ENCODE data around the gene GABRR1. TPM values are rescaled to one million over a fixed set of nuclear protein-coding genes. Genes with fewer than 3 reads are reported as not detected.

GABRR1 gene
- total RNA-seq, 1 donor from 2014 or later = not detected

- peaks cover 4% of the 10 kb centered on the region for H3K4me1 Mint-ChIP-seq (ENCODE audit: low read depth, unreplicated experiment)
- DNase-seq (ENCODE audit: low read depth) (no peak), FAIRE-seq (no peak)
- no peaks in the 10 kb centered on the region for H3K9me3 ChIP-seq (ENCODE audit: insufficient read depth, low read depth, low read length)
- TF ChIP-seq EZH2 (IDR thresholded peaks at IDR 0.05; ENCODE audit: insufficient read depth, low read length) (no peak), CTCF (IDR thresholded peaks at IDR 0.05; ENCODE audit: insufficient read depth, low read depth, low read length) (no peak)
- H4K20me1 ChIP-seq (ENCODE audit: insufficient read depth, low read length) = no peaks in the 10 kb centered on the region
- no peaks in the 10 kb centered on the region for H3K4me1 ChIP-seq (ENCODE audit: insufficient read depth, low read length)
- no peaks in the 10 kb centered on the region for H3K36me3 ChIP-seq (ENCODE audit: insufficient read depth, low read length)
- H3K4me3 ChIP-seq (ENCODE audit: insufficient read depth, low read depth, low read length) = no peak overlapping the region
- peaks cover 3% of the 10 kb centered on the region for H3K36me3 Mint-ChIP-seq (ENCODE audit: low read depth, unreplicated experiment)
- H3K9ac ChIP-seq (ENCODE audit: low read length) = no peak overlapping the region
- H3K79me2 ChIP-seq (ENCODE audit: insufficient read depth, low read length) = no peaks in the 10 kb centered on the region
- H3K27me3 ChIP-seq (ENCODE audit: insufficient read depth, low read length) = no peaks in the 10 kb centered on the region
- H3K4me3 Mint-ChIP-seq (ENCODE audit: unreplicated experiment) = no peak overlapping the region
- H3K9me3 Mint-ChIP-seq (ENCODE audit: unreplicated experiment) = peaks cover 4% of the 10 kb centered on the region
- peaks cover 19% of the 10 kb centered on the region for H3K27me3 Mint-ChIP-seq (ENCODE audit: low read depth, unreplicated experiment)
- no peak overlapping the region for H3K27ac ChIP-seq (ENCODE audit: low read depth, low read length)
- no peak overlapping the region for H2AFZ ChIP-seq (ENCODE audit: low read depth, low read length)
- H3K4me2 ChIP-seq (ENCODE audit: low read length) = no peak overlapping the region
- no peak overlapping the region for H3K27ac Mint-ChIP-seq (ENCODE audit: unreplicated experiment)
Measured at GRCh38 chr6:89205819-89206218, 11.3 kb downstream of the GABRR1 start.

GRCh38 chr6:89204096-89204495, 13.1 kb downstream of the GABRR1 start:
- TF ChIP-seq CTCF (IDR thresholded peaks at IDR 0.05; ENCODE audit: insufficient read depth, low read depth, low read length) = no peak
- no peak for TF ChIP-seq EZH2 (IDR thresholded peaks at IDR 0.05; ENCODE audit: insufficient read depth, low read length)
- Mint-ChIP-seq H3K27ac (ENCODE audit: unreplicated experiment) (no peak overlapping the region), H3K36me3 (ENCODE audit: low read depth, unreplicated experiment) (peaks cover 3% of the 10 kb centered on the region), H3K4me3 (ENCODE audit: unreplicated experiment) (no peak overlapping the region), H3K4me1 (ENCODE audit: low read depth, unreplicated experiment) (peaks cover 4% of the 10 kb centered on the region), H3K9me3 (ENCODE audit: unreplicated experiment) (no peaks in the 10 kb centered on the region), H3K27me3 (ENCODE audit: low read depth, unreplicated experiment) (peaks cover 20% of the 10 kb centered on the region)
- no peaks in the 10 kb centered on the region for H4K20me1 ChIP-seq (ENCODE audit: insufficient read depth, low read length)
- no peaks in the 10 kb centered on the region for H3K79me2 ChIP-seq (ENCODE audit: insufficient read depth, low read length)
- no peaks in the 10 kb centered on the region for H3K9me3 ChIP-seq (ENCODE audit: insufficient read depth, low read depth, low read length)
- H3K4me3 ChIP-seq (ENCODE audit: insufficient read depth, low read depth, low read length) = no peak overlapping the region
- FAIRE-seq (no peak), DNase-seq (ENCODE audit: low read depth) (no peak)
- no peaks in the 10 kb centered on the region for H3K27me3 ChIP-seq (ENCODE audit: insufficient read depth, low read length)
- H3K36me3 ChIP-seq (ENCODE audit: insufficient read depth, low read length) = no peaks in the 10 kb centered on the region
- H3K4me2 ChIP-seq (ENCODE audit: low read length) = no peak overlapping the region
- no peak overlapping the region for H3K27ac ChIP-seq (ENCODE audit: low read depth, low read length)
- no peak overlapping the region for H2AFZ ChIP-seq (ENCODE audit: low read depth, low read length)
- H3K4me1 ChIP-seq (ENCODE audit: insufficient read depth, low read length) = no peaks in the 10 kb centered on the region
- no peak overlapping the region for H3K9ac ChIP-seq (ENCODE audit: low read length)

- H3K27ac ChIP-seq (ENCODE audit: low read depth, low read length) = no peak overlapping the region
- FAIRE-seq = no peak
- H3K36me3 Mint-ChIP-seq (ENCODE audit: low read depth, unreplicated experiment) = peaks cover 3% of the 10 kb centered on the region
Measured at GRCh38 chr6:89200706-89201215, 16.4 kb downstream of the GABRR1 start.

More at GRCh38 chr6:89200706-89201215, 16.4 kb downstream of the GABRR1 start:
- Histone ChIP-seq H3K36me3 (ENCODE audit: insufficient read depth, low read length) (no peaks in the 10 kb centered on the region), H3K9me3 (ENCODE audit: insufficient read depth, low read depth, low read length) (no peaks in the 10 kb centered on the region), H3K4me3 (ENCODE audit: insufficient read depth, low read depth, low read length) (no peak overlapping the region), H2AFZ (ENCODE audit: low read depth, low read length) (no peak overlapping the region), H4K20me1 (ENCODE audit: insufficient read depth, low read length) (no peaks in the 10 kb centered on the region), H3K4me1 (ENCODE audit: insufficient read depth, low read length) (no peaks in the 10 kb centered on the region), H3K27me3 (ENCODE audit: insufficient read depth, low read length) (no peaks in the 10 kb centered on the region), H3K4me2 (ENCODE audit: low read length) (no peak overlapping the region), H3K79me2 (ENCODE audit: insufficient read depth, low read length) (no peaks in the 10 kb centered on the region), H3K9ac (ENCODE audit: low read length) (no peak overlapping the region)
- H3K9me3 Mint-ChIP-seq (ENCODE audit: unreplicated experiment) = no peaks in the 10 kb centered on the region
- H3K27ac Mint-ChIP-seq (ENCODE audit: unreplicated experiment) = no peak overlapping the region
- TF ChIP-seq CTCF (IDR thresholded peaks at IDR 0.05; ENCODE audit: insufficient read depth, low read depth, low read length) (no peak), EZH2 (IDR thresholded peaks at IDR 0.05; ENCODE audit: insufficient read depth, low read length) (no peak)
- no peak for DNase-seq (ENCODE audit: low read depth)
- peaks cover 15% of the 10 kb centered on the region for H3K27me3 Mint-ChIP-seq (ENCODE audit: low read depth, unreplicated experiment)
- H3K4me3 Mint-ChIP-seq (ENCODE audit: unreplicated experiment) = no peak overlapping the region
- no peaks in the 10 kb centered on the region for H3K4me1 Mint-ChIP-seq (ENCODE audit: low read depth, unreplicated experiment)

Data from astrocyte (in vitro differentiated cells and primary cell).